ENCODE data around the gene CCNYL1.
A peak's percentile ranks its signal among the peaks of the same experiment; 100 is the strongest.
"Not testable (repeated sequence)": the region's sequence is repeated elsewhere in the genome, so short reads cannot be mapped to it uniquely, and the experiment has no call there.

The CCNYL1 gene

DNA sequence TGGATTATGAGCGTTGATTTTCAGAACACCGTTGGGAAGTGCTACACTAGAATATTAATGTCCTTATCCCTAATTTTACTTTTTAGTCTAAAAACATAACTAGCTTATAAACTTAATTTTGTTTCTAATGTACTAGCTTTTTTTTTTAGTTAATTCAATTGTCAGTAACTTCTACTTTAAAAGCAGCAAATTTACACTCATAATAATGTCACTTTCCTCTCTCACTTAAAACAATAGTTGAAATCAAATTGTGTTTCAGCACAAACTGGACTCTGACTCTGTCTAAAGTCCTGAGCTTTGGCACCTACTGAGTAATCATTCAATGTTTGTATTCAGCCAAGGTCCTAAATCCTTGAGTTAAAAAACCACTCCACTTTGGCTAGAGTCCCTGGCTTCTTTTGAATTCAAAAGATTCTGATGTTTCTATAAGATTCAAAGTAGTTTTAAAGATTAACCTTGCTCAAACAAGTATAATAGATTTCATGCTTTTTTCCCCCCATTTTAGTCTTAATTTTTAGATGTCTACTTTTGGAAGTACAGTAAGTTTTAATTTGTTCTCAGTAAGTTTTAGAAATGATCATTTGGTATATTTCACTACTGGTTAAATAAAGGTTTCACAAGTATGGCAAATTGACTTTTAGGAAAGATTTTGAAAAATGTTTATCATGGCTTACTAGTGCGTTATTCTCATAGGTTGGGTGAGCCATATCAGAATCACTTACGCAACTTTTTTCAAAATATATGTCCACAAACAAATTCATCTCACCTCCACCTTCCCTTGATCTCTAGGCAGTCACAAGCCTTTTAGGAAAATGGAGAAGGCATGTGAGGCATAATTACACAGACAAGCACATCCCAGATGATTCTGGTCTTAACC lies 23.4 kb downstream of the CCNYL1 start:
- no peak for DNase-seq (ENCODE audit: low spot score)

DNA sequence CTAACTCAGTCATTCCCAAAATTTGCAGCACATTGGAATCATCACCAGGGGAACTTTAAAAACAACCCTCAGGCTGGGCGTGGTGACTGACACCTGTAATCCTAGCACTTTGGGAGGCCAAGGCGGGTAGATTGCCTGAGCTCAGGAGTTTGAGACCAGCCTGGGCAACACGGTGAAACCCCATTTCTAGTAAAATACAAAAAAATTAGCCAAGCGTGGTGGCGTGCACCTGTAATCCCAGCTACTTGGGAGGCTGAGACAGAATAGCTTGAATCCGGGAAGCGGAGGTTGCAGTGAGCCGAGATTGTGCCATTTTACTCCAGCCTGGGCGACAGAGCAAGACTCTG lies 24.0 kb downstream of the CCNYL1 start:
- DNase-seq (ENCODE audit: low spot score), result not testable (repeated sequence)

GRCh38 chr2:207743514-207743913 lies 32.1 kb downstream of the CCNYL1 start:
- DNase-seq (ENCODE audit: low spot score), result no peak

DNA sequence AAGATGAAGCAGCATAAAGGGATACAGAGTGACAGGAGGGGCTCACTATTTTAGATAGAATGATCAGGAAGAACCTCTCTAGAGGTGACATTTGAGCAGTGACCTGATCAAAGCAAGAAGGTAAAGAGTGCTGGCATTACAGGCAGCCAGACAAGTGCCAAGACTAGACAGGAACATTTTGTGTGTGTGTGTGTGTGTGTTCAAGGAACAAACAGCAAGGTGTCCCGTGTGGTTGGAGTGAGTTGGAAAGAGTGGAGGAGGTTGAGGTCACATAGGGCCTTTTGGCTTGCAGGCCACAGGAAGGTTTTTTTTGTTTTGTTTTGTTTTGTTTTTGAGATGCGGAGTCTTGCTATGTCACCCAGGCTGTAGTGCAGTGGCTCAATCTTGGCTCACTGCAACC lies 32.6 kb downstream of the CCNYL1 start:
- no peak for DNase-seq (ENCODE audit: low spot score)

GRCh38 chr2:207744451-207744850 lies 33.0 kb downstream of the CCNYL1 start:
- no peak for DNase-seq (ENCODE audit: low spot score)

DNA sequence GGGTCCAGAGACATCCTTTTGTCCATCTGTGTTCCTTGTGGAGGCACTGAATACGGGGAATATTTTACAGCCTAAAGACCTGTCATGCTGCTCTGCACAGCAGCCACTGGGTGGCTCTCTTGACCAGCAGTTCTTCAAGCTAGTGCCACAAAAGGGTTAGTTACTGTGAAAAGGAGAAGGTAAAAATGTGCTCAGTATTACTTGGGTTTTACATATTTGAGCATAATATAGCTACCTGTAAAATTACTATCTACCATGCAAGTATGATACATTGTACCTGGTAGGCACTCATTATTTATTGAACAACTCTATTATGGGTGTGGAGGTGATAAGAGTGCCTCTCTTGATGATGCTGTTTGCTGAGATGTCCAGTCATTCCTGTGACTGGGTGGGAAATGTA lies 34.7 kb downstream of the CCNYL1 start:
- DNase-seq (ENCODE audit: low spot score), result peak; percentile 80

DNA sequence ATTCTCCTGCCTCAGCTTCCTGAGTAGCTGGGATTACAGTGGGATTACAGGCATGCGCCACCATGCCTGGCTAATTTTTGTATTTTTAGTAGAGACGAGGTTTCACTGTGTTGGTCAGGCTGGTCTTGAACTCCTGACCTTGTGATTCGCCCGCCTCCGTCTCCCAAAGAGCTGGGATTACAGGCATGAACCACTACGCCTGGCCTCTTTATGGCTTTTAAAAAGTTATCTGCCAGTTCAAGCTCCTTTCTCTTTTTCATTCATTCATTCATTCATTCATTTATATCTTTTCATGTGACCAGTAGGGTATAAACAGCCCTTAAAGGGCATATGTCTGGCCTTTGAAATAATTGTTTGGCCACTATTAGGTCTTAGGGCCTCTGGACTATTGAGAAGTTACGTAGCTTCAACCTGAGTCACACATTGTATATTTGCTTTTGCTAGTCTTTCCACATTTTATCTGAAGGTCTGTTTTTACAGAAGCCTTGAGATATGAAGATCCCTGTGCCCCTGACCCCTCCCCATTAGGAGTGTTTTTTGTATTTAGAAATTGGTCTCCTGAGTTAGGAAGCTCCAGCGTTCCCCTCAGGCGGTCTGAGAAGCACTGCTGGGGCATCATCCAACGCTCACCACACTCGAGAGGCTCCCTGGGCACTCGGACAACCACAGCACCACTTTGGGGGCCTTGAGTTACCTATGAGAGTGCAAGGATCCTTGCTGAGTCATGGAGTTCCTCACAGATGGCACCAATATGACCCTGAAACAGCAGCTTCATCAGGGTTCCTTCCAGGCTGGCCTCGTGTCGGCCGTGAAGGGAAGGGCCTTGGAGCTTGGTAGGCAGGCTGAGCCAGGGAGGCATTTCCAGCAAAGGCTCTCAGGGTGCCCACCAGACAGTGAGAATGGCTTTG lies 36.5 kb downstream of the CCNYL1 start:
- DNase-seq (ENCODE audit: low spot score), result no peak

DNA sequence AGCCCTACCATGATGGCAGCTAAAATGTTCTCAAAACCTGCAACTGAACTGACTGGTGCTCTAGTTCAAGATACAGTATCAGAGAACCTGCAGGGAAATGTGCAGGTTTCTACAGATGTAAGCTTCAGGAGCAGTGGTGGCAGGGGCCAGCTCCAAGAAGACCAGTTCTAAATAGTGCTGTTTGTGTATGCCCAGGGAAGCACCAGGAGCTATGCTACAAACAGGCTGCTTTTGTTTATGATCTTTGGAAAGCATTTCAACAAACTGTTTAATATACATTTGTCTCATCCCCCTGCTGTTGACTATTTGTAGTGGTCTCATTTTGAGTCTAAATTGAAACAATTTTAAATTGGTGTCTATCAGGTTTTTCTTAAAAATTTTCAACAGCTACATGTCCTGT lies 37.6 kb downstream of the CCNYL1 start:
- no peak for DNase-seq (ENCODE audit: low spot score)

DNA sequence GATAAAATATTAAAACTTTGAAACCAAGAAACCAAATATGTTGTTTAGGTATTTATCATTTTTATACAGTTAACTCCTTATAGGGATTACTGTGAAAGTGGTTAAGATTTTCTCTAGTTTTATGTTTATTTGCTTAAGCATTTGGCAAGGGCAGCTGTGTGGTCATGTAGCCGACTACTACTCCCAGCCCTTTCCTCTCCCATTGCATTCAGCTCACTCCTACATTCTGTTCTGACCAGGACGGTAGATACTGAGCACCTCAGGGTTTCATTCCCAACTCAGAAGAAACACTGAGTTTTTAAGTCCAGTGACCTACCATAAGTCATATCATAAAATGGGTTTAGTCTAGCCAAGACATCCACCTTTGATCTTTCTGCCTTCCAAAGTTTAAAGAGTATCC lies 38.4 kb downstream of the CCNYL1 start:
- no peak for DNase-seq (ENCODE audit: low spot score)

DNA sequence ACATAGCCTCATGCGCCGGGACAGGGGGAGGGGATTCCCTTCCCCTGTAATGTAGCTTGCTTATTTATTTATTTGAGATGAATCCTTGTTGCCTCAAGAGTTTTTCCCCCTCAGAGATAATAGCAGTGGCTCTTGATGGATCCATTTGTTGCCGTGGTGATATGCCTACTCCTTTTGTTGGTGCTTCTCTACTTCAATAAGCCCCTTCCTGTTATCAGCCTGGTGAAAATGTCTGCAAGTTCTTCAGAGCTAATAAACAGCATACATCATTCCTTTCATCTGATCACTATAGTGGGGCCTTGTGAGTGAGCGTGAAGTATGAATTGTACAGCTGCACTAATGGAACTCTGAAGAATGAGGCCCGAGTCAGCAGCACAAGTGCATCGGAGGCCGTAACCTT lies 38.9 kb downstream of the CCNYL1 start:
- no peak for DNase-seq (ENCODE audit: low spot score)

DNA sequence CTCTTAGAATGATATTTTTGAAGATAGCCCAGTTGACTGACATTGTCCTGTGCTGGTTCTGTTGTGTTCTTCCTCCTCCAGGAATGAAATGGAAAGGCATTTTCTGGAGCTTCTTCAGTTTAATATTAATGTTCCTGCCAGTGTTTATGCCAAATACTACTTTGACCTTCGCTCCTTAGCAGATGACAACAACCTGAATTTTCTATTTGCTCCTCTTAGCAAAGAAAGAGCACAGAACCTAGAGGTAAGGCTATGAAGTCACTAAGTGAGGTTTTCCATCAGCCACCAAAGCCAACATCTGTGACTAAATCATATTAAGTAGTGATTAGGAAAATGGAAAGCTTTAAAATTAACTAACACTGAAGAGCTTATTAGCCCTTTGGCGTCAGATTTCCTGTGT lies 39.4 kb downstream of the CCNYL1 start:
- DNase-seq (ENCODE audit: low spot score), result no peak

DNA sequence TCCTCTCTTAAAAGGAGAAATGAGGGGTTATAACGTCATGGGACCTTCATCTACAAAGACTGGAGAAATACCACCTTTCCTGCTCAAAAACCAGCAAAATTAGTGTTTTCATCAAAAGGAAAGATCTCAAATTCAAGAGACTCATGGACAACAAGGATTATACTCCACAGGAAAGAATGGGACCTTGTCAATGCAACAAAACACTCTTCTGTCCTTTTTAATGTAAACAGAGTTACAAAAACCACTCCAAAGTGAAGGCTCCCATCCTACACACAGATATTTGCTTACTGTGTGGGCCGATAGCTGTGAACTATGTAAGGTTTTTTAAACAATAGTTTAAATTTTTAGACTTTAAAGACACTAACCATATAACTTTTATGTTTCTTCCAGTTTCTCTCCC lies 42.2 kb downstream of the CCNYL1 start:
- not testable (repeated sequence) for DNase-seq (ENCODE audit: low spot score)

DNA sequence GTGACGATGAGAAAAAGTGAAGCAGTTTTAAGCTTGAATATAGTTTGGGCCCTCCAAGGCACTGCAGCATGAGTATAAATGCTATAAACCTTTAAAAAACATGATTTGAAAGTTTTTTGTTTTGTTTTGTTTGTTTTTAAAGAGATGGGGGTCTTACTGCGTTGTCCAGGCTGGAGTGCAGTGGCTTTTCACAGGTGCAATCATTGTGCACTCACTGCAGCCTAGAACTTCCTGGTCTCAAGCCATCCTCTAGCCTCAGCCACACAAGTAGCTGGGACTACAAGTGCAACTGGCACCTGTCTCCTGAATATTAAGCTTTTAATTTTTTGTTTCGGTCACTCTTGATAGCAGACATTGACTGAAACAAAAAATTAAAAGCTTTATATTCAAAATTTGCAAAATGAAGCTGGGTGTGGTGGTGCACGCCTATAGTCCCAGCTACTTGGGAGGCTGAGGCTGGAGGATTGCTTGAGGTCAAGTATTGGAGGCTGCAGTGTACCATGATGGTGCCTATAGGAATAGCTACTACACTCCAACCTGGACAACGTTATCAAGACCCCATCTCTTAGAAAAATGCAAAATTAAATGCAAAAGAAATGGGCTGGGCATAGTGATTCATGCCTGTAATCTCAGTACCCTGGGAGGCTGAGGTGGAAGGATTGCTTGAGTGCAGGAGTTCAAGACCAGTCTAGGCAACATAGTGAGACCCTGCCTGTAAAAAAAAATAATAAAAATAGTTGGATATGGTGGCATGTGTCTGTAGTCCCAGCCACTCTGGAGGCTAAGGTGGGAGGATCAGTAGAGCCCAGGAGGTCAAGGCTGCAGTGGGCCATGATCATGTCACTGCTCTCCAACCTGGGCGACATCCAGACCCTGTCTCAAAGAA lies 43.3 kb downstream of the CCNYL1 start:
- no peak for DNase-seq (ENCODE audit: low spot score)

- DNase-seq (ENCODE audit: low spot score), result no peak
Observed at GRCh38 chr2:207758025-207758424, 46.6 kb downstream of the CCNYL1 start.

GRCh38 chr2:207759890-207760289 lies 48.5 kb downstream of the CCNYL1 start:
- no peak for DNase-seq (ENCODE audit: low spot score)

GRCh38 chr2:207760453-207760852 lies 49.0 kb downstream of the CCNYL1 start:
- no peak for DNase-seq (ENCODE audit: low spot score)

DNA sequence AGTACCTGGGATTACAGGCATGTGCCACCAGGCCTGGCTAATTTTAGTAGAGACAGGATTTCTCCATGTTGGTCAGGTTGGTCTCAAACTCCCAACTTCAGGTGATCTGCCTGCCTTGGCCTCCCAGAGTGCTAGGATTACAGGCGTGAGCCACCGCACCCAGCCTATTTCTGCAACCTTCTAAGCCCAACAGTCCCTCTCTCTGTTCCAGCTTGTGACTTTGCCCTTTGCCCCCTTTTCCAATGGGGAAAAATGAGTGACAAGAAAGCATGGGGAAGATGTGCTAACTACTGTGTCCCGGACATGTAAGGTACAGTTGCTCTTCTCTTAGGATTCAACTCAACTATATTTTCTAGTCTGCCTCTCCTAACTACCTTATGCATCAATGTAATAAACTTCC lies 50.0 kb downstream of the CCNYL1 start:
- DNase-seq (ENCODE audit: low spot score), result not testable (repeated sequence)

GRCh38 chr2:207762146-207762545 lies 50.7 kb downstream of the CCNYL1 start:
- no peak for DNase-seq (ENCODE audit: low spot score)

GRCh38 chr2:207763303-207763917 lies 52.0 kb downstream of the CCNYL1 start:
- no peak for DNase-seq (ENCODE audit: low spot score)

DNA sequence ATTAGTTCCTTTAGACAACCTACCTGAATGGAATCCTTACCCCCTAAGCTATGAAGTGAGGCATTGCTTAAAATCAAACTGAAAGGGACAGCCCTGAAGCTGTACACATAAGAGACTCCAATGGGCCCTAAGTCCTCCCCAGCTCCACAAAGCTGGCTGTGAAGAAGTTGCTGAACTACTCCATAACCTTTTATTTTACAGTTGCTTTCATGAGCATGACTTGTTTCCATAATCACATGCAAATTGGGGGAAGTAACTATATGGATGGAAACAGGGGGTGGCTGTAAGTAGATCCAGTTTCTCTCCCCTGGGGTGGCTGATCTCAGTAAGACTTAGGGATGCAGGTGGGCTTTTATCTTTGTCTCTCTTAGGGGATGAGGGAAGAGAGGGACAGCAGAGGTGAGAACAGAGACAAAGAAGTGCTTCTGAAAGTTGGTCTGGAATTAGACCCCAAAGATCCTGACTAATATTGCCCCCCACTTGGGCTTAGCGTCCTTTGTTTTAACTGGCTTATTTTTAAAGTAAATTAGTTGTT lies 52.7 kb downstream of the CCNYL1 start:
- no peak for DNase-seq (ENCODE audit: low spot score)

DNA sequence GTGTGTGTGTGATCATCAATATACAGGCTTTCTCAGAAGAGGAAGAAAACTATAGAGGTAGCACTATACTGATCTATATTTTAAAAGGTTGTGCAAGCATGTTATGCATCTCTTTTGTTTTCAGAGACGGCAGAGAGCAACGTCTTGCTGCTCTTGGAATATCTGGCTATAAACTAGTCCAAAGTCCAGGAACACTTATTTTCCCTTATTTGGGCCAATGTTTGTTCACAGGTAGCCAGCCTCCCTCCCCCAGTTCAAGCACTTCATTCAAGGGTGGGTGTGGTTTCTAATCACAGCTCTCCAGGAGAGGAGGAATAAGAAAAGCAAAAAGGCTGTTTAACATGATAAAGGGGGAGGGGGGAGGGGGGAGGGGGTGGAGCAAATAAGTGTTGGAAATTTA lies 54.1 kb downstream of the CCNYL1 start:
- DNase-seq (ENCODE audit: low spot score), result no peak

Data from globus pallidus (tissue), 1 donor.